ENCODE data around the gene FN3K.

Gene FN3K

GRCh38 chr17:82718986-82719685 is 16.3 kb upstream of the FN3K start:
- Histone ChIP-seq H3K9me3 (peaks cover 3% of the 10 kb centered on the region; the same call in 1 of the 2 replicates), H3K4me3 (ENCODE audit: low read depth, low read length) (no peak overlapping the region), H3K4me1 (no peaks in the 10 kb centered on the region), H3K36me3 (peaks cover 17% of the 10 kb centered on the region), H3K27me3 (no peaks in the 10 kb centered on the region)
- DNase-seq = no peak
- no peak for TF ChIP-seq CTCF (IDR thresholded peaks at IDR 0.05; ENCODE audit: low read depth, low read length)

GRCh38 chr17:82720204-82720603 is 15.2 kb upstream of the FN3K start:
- H3K36me3 ChIP-seq = peaks cover 17% of the 10 kb centered on the region
- H3K4me1 ChIP-seq = no peaks in the 10 kb centered on the region
- H3K27me3 ChIP-seq = no peaks in the 10 kb centered on the region
- H3K4me3 ChIP-seq (ENCODE audit: low read depth, low read length) = no peak overlapping the region
- DNase-seq = no peak
- no peak for TF ChIP-seq CTCF (IDR thresholded peaks at IDR 0.05; ENCODE audit: low read depth, low read length)
- peaks cover 3% of the 10 kb centered on the region; the same call in 1 of the 2 replicates for H3K9me3 ChIP-seq

GRCh38 chr17:82722341-82723013 is 12.9 kb upstream of the FN3K start:
- no peaks in the 10 kb centered on the region for H3K27me3 ChIP-seq
- no peaks in the 10 kb centered on the region for H3K4me1 ChIP-seq
- DNase-seq = no peak
- no peak for TF ChIP-seq CTCF (IDR thresholded peaks at IDR 0.05; ENCODE audit: low read depth, low read length)
- H3K9me3 ChIP-seq = no peaks in the 10 kb centered on the region
- H3K36me3 ChIP-seq = peaks cover 20% of the 10 kb centered on the region
- H3K4me3 ChIP-seq (ENCODE audit: low read depth, low read length) = no peak overlapping the region

- H3K36me3 ChIP-seq = peaks cover 20% of the 10 kb centered on the region
- DNase-seq = no peak
- H3K27me3 ChIP-seq = no peaks in the 10 kb centered on the region
- TF ChIP-seq CTCF (IDR thresholded peaks at IDR 0.05; ENCODE audit: low read depth, low read length) = no peak
- no peaks in the 10 kb centered on the region for H3K4me1 ChIP-seq
- H3K9me3 ChIP-seq = no peaks in the 10 kb centered on the region
- no peak overlapping the region for H3K4me3 ChIP-seq (ENCODE audit: low read depth, low read length)
Observed at GRCh38 chr17:82723169-82723807, 12.1 kb upstream of the FN3K start.

- no peak for DNase-seq
- no peaks in the 10 kb centered on the region for H3K4me1 ChIP-seq
- H3K27me3 ChIP-seq = no peaks in the 10 kb centered on the region
- no peak for TF ChIP-seq CTCF (IDR thresholded peaks at IDR 0.05; ENCODE audit: low read depth, low read length)
- no peak overlapping the region for H3K4me3 ChIP-seq (ENCODE audit: low read depth, low read length)
- H3K36me3 ChIP-seq = peaks cover 9% of the 10 kb centered on the region; the same call in 1 of the 2 replicates
- H3K9me3 ChIP-seq = no peaks in the 10 kb centered on the region
Observed at GRCh38 chr17:82726427-82726826, 9.0 kb upstream of the FN3K start.

Data from BE2C (cell line).